HK-2 (cell line): ENCODE data around the gene FBLN1.

Experiments
- DNase-seq: peaks from one replicate; pipeline ENCODE4 v3.0.0-alpha.2; 2018; ENCODE audit not compliant: unreplicated experiment

Gene FBLN1

DNA sequence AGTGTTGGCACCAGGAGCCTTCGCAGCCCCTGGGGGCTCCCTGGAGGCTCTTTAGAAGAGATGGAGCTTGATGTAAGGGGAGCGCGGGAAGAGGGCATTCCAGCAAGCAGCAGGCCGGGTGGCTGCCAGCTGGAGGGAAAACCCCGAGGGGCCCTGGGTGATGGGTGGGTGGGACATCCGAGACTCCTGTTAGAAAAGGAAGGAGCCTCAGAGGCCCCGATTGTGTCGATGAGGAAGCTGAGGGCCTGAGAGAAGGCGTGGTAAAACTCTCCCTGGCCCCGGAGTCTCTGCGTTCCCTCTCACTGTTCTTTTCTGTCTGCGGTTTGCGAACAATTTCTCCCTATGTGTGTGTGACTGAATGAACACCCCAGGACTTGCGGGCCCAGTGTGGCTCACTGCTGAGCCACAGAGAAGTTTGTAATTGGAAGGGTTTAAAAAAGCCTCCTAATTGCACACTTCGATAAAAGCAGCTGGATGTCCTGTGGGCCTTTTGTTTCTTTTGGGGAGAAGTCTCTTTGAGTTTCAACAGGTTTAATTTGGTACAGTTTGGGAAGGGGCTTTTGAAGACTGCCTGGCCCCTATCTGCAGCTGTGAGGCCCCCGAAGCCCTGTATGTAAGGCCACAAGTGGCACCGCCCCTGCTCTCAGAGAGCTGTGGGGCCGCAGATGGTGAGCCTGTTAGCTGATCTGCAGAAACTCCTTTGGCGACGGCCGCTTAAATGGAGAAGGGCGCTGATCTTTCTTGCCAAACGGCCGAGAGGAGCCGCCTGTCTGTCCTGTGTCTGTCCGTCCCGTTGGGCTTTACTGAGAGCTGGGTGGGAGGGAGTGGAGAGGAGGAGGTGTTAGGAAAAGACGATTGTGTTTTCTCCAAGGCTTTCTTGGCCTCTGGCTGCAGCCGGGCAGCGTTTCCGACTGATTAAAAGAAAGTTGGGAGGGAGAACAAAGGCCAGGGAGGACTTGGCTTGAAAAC is 2.0 kb downstream of the FBLN1 start:
- DNase-seq, result peak; percentile 16

DNA sequence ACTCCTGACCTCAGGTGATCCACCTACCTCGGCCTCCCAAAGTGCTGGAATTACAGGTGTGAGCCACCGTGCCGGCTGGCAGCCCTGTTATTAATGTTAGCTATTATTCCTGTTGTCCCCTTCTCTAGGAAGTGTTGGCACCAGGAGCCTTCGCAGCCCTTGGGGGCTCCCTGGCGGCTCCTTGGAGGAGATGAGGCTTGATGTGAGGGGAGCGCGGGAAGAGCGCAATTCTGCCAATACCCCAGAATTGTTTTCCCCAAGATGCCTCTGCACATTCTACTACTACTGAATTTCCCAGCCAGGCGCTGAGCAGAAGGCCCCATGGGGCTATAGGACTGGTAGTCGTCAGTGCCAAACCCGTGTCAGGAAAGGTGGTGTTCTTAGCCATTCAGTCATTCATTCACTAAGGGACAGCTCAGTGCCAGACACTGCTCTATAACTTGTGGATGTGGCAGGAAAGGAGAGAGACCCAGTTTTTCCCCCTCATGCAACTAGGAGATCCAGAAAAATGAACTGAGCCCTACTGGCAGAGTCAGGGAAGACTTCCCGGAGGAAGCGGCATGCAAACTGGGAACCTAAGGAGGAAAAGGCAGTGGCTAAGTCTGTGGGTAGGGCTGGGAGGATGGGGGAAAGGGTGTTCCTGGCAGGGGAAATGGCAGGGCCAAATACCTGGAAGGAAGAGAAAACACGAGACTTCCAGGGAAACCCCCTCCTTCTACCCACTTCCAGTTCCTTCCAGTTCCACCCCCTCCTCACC is 3.5 kb downstream of the FBLN1 start:
- DNase-seq, result no peak

DNA sequence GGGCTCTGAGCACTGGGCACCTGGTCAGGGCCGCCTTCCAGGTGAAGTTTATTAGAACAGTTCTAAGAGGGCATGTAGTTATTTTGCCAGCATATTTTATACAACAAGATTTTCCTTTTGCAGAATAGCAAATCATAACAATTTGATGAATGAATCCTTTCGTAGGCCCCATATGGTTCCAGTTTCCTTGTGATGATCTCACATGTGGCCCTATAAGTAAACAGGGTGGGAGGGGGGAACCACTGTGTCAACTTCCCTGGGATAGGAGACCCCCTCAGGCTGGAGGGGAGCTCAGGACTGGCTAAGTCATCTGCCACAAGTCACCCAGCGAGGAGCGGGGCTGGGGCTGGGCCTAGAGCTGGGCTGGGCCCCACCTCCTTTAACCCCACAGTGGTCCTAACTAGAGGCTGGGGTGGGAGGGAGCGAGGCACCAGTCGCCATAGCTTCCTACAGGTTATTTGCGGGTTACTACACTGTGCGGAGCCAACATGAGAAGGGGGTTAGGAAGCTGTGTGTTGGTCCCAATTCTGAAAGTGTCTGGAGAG is 4.2 kb downstream of the FBLN1 start:
- DNase-seq, result no peak

DNA sequence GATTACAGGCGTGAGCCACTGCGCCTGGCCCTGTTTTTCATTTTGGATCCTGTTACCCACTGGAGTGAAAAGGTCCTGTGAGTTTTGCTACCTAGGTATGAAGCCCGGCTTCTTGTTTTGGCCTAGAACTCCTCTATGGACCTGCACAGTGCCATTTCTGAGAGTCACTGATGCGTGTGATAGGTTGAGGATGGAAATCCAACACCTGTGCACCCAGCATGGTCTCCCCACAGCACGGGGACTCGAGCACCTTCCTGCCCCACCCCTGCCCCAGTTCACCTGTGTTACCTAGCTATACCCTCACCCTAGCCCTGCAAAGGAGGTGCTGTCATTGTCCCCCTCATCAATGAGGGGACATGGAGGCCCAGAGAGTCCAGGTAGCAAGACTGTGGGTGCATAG is 5.1 kb downstream of the FBLN1 start:
- no peak for DNase-seq

DNA sequence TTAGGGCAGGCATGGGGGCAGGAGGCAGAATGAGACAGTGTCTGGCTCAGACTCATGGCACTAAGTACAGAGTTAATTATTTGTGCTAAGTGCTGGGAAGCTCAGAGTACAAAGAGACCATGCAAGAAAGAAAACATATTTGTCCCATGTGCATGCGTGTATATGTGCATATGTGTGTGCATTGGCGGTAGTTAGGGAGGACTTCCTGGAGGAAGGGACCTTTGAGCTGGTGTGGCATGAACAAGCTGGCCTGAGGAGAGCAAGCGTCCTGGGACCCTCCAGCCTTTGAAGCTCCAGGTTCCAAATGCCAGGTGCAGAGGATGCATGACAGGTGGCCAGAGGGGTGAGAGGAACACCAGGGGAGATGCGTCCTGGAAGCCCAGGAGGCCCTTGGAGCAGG is 6.1 kb downstream of the FBLN1 start:
- no peak for DNase-seq

DNA sequence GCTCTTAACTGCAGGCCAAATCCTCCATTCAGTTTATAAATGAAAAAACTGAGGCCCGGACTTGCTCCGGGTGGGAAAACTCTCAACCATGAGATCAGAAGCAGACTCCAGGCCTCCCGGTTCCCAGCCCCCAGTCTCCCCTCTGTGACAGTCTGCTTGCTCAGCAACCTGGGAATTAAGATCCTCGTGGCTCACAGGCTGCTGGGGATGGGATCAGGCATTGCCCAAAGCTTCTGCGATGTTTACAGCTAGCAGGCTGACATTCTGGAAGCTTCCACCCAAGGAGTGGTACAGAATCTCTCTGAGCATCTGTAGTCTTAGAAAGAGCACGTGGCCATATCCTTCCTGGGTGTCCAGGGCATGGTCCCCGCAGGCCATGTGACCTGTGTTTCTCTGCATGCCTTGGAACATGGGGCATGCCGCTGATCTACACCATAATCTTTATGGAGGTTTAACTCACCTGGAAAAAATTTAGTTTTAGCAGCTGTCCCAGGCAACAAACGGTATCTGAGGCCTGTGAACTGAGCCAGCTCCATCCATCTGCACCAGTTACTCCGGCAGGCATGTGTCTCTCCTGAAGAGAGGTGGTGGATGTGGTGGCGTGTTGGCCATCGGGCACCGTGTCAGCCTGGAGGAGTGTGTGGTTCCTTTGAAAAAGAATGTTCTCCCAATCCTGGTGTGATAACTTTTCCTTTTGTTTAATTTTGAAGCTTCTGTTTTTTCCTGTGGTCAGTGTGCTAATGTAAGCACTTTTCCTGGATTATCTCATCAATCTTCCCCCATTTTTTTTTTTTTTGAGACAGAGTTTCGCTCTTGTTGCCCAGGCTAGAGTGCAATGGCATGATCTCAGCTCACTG is 7.9 kb downstream of the FBLN1 start:
- no peak for DNase-seq

DNA sequence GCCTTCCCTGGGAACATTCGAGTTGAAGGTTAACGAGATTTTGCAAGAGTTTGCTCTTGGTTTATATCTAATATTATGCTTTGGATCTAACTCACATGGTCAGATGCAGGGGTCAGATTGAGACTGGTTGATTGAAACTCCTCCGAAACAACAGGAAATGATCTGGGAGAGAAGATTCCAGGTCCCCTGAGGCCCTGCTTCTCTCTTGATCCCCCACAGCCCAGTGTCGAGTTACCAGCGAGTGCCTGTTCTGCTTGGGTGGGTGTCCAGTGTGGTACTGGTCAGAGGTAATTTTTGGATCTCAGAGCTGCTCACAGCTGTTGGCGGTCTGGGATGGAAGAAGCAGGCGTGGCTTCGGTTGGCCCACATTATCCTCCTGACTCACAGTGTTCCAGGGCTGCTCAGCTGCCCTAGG is 9.2 kb downstream of the FBLN1 start:
- DNase-seq, result peak; percentile 64

DNA sequence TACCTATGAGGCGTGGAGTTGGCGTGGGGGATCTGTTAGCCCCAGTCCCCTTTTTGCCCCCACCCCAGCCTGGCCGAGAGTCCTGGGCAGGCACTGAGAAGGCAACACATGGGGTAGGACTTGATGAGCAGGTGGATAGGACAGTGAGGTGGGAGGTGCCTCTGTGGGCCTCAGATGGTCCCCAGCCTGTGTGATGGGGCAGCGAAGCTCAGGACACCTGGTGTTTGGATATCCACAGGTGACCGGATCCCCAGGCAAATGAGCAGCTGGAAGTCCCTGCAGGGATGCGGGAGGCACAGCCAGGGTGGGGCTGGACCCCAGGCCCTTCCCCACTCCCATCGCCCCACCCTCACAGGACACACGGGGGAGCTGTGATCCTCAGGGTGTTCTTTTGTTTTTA is 9.7 kb downstream of the FBLN1 start:
- no peak for DNase-seq

DNA sequence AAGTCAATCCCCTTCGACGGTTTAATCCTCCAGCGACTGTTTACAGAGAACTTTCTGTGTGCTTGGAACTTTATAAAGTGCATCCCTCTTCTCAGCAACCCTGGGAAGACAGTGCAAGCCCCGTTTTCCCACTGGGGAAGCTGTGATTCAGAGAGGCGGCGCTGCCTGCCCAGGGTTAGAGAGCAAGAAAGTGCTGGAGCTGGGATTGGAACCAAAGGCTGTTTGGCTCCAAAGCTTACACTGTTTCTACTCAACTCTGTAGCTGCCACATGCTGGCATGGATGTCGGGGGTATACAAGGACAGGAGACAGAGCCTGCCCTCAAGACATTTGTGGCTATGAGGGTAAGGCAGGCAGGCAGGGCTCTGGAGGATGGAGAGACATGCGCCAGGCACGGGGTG is 13.0 kb downstream of the FBLN1 start:
- DNase-seq, result no peak

DNA sequence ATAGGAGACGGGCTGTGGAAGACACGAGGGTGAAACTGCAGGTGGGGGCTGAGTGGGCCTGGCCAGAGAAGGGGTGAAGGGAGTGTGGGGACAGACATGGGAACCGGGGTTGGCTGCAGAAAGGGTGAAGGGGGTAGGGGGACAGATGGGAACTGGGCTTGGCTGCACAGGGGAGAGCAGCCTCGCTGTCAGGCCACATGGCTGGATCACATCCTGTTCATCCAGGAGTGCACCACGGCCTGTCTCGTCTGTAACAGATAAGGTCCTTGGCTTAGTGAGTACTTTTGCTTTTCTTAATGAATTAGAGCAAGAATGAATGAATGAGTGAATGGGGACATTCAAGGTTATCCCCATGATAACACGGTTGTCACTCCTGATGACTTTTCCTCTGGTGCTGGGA is 13.5 kb downstream of the FBLN1 start:
- no peak for DNase-seq

DNA sequence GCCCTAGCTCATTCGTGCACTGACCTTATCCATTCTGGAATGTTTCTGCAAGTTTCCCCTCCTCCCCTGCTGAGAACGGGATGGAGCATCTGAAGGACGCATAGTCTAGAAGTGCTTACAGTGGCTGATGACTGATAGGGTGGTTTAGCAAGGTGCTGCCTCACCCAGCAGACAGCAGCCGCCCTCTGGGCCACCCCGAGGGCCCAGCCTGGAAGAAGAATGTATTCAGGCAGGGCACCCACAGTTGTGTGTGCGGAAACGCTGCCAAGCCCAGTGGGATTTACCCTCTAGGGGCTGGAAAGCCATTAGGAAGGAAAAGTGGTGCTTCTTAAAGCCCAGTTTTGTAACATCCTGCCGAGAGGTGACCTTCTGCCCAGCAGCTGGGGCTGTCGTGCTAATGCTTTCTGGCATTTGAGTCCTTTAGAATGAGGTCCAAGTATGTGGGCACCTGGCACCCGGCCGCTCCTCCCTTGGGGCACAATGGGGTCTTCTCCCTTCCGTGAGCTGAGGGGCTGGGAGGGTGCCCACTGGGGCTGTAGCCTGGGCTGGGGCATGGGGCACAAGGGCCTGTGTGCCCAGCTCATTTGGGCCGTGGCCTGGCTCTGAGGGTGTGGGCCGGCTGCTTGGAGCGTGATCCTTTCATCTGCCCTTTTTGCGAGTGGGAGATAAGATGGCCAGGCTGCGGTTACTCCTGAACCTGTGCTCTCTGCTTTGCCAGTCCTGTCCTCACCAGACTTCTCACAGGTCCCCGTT is 14.4 kb downstream of the FBLN1 start:
- DNase-seq, result no peak

DNA sequence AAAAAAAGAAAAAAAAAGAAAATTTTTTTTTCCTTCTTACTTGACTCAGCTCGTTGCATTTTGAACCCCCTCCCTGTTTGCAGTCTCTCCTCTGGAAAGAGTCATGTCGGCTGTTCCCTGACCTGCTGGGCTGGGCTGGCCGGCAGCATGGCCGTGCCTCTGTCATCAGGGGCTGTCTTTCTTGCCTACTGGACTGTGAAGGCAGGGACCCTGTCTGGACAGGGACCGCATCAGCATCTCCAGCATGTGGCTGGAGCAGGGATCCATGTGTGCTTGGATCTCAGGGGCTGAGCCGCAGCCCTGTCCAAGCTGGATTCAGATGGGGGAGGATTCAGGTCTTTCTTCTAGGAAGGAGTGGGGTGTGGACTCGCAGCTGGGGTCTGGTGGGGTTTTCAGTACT is 15.5 kb downstream of the FBLN1 start:
- no peak for DNase-seq

DNA sequence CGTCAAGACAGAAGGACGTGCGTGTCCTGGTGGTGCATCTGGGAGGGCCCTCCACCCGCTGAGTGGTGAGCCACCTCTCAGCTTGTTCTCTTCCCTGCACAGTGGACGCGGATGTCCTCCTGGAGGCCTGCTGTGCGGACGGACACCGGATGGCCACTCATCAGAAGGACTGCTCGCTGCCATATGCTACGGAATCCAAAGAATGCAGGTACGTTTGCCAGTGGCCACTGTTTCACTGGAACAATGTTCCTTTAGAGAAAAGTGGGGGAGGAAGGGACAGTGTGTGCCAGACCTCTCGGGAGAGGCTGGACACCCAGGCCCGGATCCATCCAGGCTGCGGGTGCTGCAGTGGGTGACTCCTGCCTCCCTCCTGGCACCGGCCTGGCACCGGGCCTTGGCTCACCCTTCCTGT is 15.9 kb downstream of the FBLN1 start:
- peak; percentile 38 for DNase-seq

DNA sequence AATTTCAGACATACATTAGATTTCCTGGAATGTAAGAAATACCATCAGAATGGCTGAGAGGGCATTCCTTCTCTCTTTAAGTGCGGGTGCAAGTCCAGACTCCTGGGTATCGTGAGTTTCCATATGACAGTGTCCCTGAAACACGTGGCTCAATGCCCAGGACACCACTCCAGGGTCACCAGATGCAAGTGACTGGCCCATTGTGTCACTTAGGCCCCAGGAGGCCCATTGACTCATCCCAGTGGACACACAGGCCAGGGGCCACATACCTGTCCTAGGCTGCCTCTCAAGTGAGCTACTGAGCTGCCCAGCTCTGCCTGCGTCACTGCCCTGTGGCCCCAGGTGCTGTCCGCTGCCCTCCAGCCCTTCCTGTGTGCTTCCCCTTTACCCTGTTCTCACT is 18.5 kb downstream of the FBLN1 start:
- no peak for DNase-seq

DNA sequence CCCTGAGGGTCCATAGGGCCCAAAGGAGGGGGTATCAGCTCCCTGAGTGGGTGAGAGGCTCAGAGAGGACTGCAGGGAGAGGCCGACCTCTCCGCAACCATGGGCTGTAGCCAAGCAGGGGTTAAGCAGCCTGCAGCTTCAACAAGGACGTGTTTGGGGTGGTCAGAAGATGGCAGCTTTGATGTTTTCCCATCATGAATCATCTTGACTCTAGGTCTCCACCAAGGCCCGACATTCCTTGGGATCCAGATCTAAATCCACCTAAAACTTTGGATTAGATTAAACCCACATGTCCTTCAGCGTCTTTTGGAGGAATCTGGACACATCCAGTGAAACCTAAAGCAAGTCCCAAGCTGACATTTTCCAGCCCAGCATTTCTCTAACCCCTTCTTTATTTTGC is 19.8 kb downstream of the FBLN1 start:
- no peak for DNase-seq

DNA sequence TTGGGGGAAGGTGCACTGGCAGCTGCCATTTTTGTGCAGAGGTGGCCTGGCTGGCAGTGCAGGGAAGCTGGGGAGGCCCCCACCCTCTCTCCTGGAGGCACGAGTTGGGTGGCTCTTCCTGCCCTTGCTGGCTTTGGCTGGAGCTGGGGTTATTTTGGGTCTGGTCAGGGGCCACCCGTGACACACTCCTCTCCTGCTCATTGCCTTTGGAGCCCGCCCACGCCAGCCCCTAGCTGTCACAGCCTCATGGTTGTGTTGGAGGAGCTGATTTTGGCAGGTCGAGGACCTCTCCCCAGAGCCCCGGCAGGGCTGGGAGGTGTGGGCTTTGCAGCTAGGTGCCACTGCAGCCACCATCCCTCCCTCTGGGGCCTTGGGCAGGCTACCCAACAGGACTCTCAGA is 21.5 kb downstream of the FBLN1 start:
- DNase-seq, result no peak

DNA sequence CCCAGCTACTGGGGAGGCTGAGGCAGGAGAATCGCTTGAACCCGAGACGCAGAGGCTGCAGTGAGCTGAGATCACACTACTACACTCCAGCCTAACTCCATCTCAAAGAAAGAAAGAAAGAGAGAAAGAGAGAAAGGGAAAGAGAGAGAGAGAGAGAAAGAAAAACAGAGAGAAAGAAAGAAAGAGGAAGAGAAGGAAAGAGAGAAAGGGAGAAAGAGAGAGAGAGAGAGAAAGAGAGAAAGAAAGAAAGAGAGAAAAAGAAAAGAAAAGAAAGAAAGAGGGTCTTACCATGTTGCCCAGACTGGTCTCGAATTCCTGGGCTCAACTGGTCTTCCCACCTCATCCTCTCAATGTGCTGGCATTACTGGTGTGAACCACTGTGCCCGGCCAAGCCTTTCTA is 22.3 kb downstream of the FBLN1 start:
- no peak for DNase-seq

DNA sequence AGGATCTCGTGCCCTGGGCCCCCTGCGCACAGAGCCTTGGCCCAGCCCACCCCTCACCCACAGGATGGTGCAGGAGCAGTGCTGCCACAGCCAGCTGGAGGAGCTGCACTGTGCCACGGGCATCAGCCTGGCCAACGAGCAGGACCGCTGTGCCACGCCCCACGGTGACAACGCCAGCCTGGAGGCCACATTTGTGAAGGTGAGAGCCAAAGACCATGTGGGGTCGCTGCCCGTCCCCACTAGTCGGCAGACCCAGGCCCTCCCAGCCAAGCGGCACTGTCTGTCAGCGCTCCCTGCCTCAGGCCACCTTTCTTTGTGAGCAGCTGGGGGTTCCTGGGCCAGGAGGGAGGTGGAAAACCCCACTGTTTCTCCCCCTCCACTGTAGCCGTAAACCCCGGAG is 22.8 kb downstream of the FBLN1 start:
- DNase-seq, result no peak

DNA sequence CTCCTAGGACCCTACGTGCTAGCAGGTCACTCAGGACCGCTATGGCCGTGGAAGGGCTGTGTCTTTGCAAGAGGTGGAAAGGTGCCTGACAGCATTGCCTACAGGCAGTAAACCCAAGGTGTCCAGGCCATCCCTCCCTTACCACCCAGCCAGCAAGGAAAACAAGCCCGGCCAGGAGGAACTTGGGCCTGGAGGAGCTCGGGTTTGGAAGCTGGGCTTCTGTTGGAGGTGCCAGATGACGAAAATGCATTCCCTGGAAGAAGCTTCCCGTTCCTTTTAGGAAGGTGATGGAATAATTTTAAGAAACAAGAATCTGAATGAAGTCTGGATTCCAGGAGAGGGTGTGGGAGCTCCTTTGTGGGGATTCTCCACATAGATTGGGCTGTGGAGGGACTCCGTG is 23.6 kb downstream of the FBLN1 start:
- no peak for DNase-seq

DNA sequence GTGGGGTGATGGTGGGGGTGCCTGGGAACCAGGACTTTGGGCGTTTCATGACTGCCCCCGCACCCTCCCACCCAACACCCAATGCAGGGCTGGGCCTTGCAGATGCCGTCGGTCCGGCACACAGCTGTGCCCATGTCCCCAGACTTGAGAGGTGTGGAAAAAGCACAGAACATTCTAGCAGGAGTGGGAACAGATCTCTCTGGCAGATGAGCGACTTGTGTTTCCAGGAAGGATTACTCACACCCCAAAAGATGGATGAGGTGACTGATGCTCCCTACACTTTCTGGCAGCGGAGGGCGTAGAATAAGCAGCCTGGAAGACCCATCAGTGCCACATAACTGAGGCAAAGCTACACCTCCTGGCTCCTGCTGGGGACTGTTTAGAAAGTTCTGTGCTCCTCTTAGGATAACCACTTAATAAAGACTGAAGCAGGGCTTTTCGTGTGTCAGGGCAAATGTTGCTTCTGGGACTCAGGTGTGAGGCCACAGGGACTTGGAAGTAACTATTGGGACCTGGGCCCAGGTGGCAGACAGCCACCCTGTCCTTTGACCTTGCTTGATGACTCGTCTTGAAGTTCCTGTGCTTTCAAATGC is 24.2 kb downstream of the FBLN1 start:
- no peak for DNase-seq

DNA sequence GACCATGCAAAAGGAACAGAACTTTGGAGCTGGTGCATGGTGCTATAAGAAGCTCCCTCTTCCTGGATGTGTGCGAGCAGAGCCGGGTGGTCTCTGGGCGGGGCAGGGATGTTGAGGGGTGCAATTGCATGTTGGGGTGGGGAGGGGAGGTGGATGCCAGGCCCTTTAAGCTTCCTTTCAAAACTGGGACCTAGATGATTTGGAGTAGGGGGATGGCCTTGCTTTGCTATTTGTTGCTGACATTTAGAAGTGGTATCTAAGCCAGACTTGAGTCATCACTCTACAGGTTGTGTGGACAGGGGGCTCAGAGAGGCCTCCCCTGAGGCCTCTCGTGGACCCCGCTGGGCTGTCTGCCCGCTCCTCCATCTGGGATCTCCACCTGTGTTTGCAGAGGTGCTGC is 24.8 kb downstream of the FBLN1 start:
- no peak for DNase-seq
